Parathyroid adenoma (tissue), 2 donors: ENCODE measurements around the gene CACNA1A.

Experiments
- H2AFZ ChIP-seq: fragments of 300-600 bp; sonication (generic); one replicate; pipeline ENCODE4 v1.7.0; 2017; ENCODE audit warnings: antibody characterized with exemption, mild to moderate bottlenecking
- H3K27ac ChIP-seq: fragments of 300-600 bp; sonication (generic); one replicate; pipeline ENCODE4 v1.7.0; 2017
- H3K27me3 ChIP-seq: fragments of 300-600 bp; sonication (generic); one replicate; pipeline ENCODE4 v1.7.0; 2017; ENCODE audit warnings: low read length; ENCODE audit not compliant: control insufficient read depth, insufficient read depth
- H3K36me3 ChIP-seq: fragments of 300-600 bp; sonication (generic); one replicate; pipeline ENCODE4 v1.7.0; 2017; ENCODE audit warnings: low read length; ENCODE audit not compliant: control insufficient read depth, insufficient read depth
- H3K4me1 ChIP-seq: fragments of 300-600 bp; sonication (generic); one replicate; pipeline ENCODE4 v1.7.0; 2017; ENCODE audit warnings: control low read depth
- H3K4me2 ChIP-seq: fragments of 300-600 bp; sonication (generic); one replicate; pipeline ENCODE4 v1.7.0; 2017; ENCODE audit warnings: low read length
- H3K4me3 ChIP-seq: fragments of 300-600 bp; sonication (generic); one replicate; pipeline ENCODE4 v1.7.0; 2017; ENCODE audit warnings: low read depth, low read length
- H3K79me2 ChIP-seq: fragments of 300-600 bp; sonication (generic); one replicate; pipeline ENCODE4 v1.7.0; 2017; ENCODE audit warnings: control low read depth
- H3K9ac ChIP-seq: fragments of 300-600 bp; sonication (generic); one replicate; pipeline ENCODE4 v1.7.0; 2017; ENCODE audit warnings: mild to moderate bottlenecking
- H3K9me3 ChIP-seq: fragments of 300-600 bp; sonication (generic); one replicate; pipeline ENCODE4 v1.7.0; 2017; ENCODE audit warnings: low read length; ENCODE audit not compliant: control insufficient read depth
- TF ChIP-seq, protein P1 (sequence below): fragments of 300-600 bp; sonication (generic); IDR thresholded peaks from one replicate; pipeline ENCODE4 v1.7.0; 2017; ENCODE audit warnings: antibody characterized with exemption, mild to moderate bottlenecking
- donor health status: primary hyperparathyroidism.

The CACNA1A gene

GRCh38 chr19:13240312-13241022, 265.8 kb downstream of the CACNA1A start:
- Histone ChIP-seq H3K9me3 (no peaks in the 10 kb centered on the region), H3K9ac (no peak overlapping the region), H3K36me3 (no peaks in the 10 kb centered on the region), H3K27ac (no peak overlapping the region), H3K79me2 (no peaks in the 10 kb centered on the region), H3K4me2 (no peak overlapping the region), H3K4me1 (no peaks in the 10 kb centered on the region), H3K27me3 (no peaks in the 10 kb centered on the region), H2AFZ (no peak overlapping the region), H3K4me3 (no peak overlapping the region)
- TF ChIP-seq, protein P1, sequence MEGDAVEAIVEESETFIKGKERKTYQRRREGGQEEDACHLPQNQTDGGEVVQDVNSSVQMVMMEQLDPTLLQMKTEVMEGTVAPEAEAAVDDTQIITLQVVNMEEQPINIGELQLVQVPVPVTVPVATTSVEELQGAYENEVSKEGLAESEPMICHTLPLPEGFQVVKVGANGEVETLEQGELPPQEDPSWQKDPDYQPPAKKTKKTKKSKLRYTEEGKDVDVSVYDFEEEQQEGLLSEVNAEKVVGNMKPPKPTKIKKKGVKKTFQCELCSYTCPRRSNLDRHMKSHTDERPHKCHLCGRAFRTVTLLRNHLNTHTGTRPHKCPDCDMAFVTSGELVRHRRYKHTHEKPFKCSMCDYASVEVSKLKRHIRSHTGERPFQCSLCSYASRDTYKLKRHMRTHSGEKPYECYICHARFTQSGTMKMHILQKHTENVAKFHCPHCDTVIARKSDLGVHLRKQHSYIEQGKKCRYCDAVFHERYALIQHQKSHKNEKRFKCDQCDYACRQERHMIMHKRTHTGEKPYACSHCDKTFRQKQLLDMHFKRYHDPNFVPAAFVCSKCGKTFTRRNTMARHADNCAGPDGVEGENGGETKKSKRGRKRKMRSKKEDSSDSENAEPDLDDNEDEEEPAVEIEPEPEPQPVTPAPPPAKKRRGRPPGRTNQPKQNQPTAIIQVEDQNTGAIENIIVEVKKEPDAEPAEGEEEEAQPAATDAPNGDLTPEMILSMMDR: no peak

DNA sequence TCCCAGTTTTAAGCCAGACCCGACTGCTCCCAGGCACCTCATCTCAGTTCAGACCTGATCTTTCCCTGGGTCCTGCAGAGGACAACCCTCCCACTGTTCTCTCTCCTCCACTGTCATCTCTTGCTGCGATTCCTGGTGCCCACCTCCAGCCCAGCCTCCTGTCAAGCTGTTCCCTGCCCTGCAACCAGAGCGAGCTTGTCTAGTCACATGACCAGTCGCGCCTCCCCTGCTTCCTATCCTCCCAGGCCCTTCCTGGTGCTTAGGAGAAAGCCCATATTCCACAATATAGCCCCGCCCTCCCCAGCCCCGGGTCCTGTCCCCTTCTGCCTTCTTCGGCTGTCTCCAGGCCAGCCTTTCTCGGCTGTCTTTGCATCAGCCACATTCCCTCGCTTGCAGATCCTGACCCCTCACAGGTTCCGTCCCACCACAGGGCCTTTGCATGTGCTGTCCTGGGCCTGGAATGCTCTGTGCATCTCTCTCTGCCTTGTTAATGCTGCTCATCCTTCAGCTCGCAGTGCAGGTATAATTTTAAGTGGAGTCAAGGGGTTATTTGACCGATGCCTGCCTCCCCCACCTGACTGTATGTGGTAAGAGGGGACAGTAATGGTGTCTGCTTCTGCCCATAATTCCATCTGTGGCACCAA, 267.3 kb downstream of the CACNA1A start:
- H3K4me1 ChIP-seq: no peaks in the 10 kb centered on the region
- no peaks in the 10 kb centered on the region for H3K79me2 ChIP-seq
- no peaks in the 10 kb centered on the region for H3K36me3 ChIP-seq
- H3K27me3 ChIP-seq: no peaks in the 10 kb centered on the region
- no peak overlapping the region for H3K4me3 ChIP-seq
- no peak overlapping the region for H3K4me2 ChIP-seq
- TF ChIP-seq, protein P1: no peak
- H3K9me3 ChIP-seq: no peaks in the 10 kb centered on the region
- no peak overlapping the region for H3K27ac ChIP-seq
- H2AFZ ChIP-seq: no peak overlapping the region
- H3K9ac ChIP-seq: no peak overlapping the region

DNA sequence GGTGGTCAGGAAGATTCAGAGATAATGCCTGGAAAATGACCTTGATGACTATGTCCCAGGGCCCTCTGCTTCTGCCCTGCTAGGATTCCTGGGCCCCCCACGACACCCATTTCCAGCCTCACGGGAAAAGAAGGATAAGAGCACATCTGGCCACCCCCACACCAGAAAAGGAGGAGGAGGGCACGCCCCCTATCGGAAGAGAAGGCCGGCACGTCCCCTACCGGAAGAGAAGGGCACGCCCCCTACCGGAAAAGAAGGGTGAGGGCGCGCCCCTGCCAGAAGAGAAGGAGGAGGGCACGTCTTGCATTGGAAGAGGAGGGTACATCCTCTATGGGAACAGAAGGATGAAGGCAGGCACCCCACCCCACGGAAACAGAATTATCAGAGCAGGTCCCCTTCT, 271.8 kb downstream of the CACNA1A start:
- Histone ChIP-seq H3K79me2 (no peaks in the 10 kb centered on the region), H3K9me3 (no peaks in the 10 kb centered on the region), H3K27ac (no peak overlapping the region), H3K4me2 (no peak overlapping the region), H3K4me3 (no peak overlapping the region), H3K4me1 (no peaks in the 10 kb centered on the region), H2AFZ (peak overlapping the region; percentile 70), H3K27me3 (no peaks in the 10 kb centered on the region), H3K9ac (no peak overlapping the region), H3K36me3 (no peaks in the 10 kb centered on the region)
- TF ChIP-seq, protein P1: peak; percentile 73

DNA sequence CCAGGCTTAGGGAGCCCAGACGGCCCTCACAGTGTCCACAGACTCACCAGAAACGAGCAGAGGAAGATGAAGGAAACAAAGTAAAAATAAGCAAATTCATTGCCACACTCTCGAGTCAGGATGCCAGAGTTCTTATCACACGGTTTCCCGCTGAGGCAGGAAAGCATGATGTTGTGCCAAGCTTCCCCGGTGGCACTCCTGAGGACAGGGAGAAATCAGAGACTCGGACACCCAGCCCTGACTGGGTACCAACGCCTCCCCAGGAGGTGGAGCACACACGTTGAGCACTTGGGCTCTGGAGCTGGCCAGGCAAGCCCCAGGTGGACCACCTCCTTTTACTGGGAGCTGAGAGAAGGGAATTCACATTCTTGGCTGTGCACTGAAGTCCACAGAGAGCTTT, 274.6 kb downstream of the CACNA1A start:
- no peak overlapping the region for H3K9ac ChIP-seq

More for the DNA sequence above, 274.6 kb downstream of the CACNA1A start:
- Histone ChIP-seq H3K27me3 (no peaks in the 10 kb centered on the region), H3K27ac (no peak overlapping the region), H3K4me3 (no peak overlapping the region), H3K4me1 (no peaks in the 10 kb centered on the region), H3K4me2 (no peak overlapping the region), H3K79me2 (no peaks in the 10 kb centered on the region), H3K9me3 (no peaks in the 10 kb centered on the region), H2AFZ (peak overlapping the region; percentile 53), H3K36me3 (no peaks in the 10 kb centered on the region)
- TF ChIP-seq, protein P1: no peak
